KOPT-K1 (cell line): ENCODE results near the gene PIF1.
A peak's percentile ranks its signal among the peaks of the same experiment; 100 is the strongest.
"Not testable (repeated sequence)": the region's sequence is repeated elsewhere in the genome, so short reads cannot be mapped to it uniquely, and the experiment has no call there.

ENCODE experiments used
- H3K27ac ChIP-seq: fragments of 200-600 bp; sonication (generic); 2 replicates; pipeline ENCODE4 v1.5.1; 2016; ENCODE audit warnings: antibody characterized with exemption, mild to moderate bottlenecking, low read depth, low read length; ENCODE audit not compliant: poor library complexity, severe bottlenecking
- H3K36me3 ChIP-seq: fragments of 200-600 bp; sonication (generic); 2 replicates; pipeline ENCODE4 v1.5.1; 2017; ENCODE audit warnings: antibody characterized with exemption, mild to moderate bottlenecking, low read length, moderate library complexity; ENCODE audit not compliant: insufficient read depth
- H3K9me3 ChIP-seq: fragments of 200-600 bp; sonication (generic); 2 replicates; pipeline ENCODE4 v1.5.1; 2017; ENCODE audit warnings: antibody characterized with exemption, low read length, mild to moderate bottlenecking; ENCODE audit not compliant: insufficient read depth, poor library complexity, severe bottlenecking

The PIF1 gene

DNA sequence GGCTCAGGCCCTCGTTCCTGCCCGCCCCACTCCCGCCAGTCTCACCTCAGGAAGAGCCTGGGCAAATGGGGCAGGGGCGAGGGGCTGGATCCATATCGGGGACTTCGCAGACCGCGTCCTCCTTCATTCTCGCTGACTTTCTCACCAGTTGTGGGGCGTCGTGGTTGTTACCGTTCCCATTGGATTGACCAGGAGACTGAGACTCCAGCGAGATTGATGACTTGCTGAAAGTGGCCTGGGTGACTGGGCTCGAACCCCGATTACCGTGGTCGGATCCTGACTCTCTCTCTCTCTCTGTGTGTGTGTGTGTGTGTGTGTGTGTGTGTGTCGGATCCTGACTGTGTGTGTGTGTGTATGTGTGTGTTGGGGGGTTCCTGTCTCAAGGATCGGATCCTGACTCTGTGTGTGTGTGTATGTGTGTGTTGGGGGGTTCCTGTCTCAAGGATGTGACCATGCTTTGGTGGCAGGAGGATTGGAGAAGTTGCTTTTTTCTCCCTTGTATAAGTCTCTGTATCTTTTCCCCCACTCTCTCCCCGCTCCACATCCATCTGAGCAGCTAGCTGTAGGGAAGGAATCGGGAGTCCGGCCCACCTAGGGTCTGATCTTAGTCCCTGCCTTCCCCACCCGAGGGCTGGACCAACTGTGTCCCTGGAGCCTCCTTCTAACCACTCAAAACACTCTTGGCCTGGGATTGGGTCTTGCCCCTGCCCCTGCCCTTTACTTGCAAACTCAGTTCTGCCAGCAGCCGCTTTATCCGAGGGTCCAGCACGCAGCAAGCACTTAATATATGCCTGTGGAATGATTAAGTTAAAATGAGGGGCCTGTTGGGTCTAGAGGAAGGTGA, 16.9 kb upstream of the PIF1 start:
- Histone ChIP-seq H3K9me3 (no peaks in the 10 kb centered on the region), H3K27ac (peak overlapping the region; percentile 74)

DNA sequence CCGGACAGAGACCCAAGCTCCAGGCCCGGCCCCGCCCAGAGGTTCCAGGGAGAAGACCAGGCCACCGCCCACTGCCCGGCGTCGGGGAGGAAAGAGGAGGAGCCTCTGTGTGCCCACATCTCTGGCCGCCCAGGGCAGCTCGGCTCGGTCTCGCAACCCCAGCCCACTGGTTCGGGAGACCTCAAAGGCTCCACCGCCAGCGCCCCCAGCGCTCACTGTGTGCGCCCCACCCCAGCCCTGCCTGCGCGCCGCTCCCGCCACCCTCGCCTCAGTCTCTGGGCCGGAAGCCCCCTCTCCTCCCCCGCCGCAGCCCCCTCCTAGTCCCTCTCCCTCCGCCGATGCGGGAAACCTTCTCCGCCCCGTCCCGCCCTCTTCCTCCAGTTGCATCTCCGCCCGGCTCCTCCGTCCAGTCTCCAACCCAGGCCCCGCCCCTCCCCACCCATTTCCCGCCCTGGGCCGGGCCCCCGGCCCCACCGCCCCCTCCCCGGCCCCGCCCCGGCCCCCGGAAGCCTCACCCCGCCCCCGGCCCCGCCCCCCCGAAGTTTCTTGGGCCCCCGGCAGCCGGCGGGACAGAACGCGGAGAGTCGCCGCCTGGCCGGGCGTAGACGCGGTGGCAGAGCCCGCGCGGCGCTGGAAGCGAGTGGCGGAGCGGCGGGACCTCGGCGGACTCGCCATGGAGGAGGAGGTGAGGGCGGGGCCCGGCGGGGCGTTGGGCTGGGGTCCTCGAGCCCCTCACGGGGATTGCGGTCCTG, 16.1 kb upstream of the PIF1 start, which contains the start of gene PLEKHO2:
TSS of gene PLEKHO2 (plus strand) at position 572 of the 752 bp plus-strand sequence. CDS start at position 674, 102 bp downstream.
- peak within 1 kb of the TSS; percentile 81 for H3K27ac ChIP-seq
- H3K9me3 ChIP-seq: no peaks in the 10 kb centered on the region
- H3K36me3 ChIP-seq: no peaks in the 10 kb centered on the region

More for the DNA sequence above, 16.9 kb upstream of the PIF1 start:
- H3K36me3 ChIP-seq: no peaks in the 10 kb centered on the region

DNA sequence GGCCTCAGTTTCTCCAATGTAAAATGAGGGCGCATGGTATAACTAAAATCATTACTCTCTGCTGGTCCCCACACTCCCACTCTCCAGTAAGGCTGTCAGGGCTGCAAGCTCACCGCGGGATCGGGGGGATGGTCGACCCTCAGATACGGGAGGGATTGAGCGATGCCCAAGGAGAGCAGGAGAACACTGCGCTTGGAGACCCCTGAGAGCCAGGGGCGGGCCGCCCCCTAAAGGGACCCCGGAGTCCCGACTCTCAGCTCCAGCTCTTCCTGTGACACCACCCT, 15.6 kb upstream of the PIF1 start:
- Histone ChIP-seq H3K36me3 (no peaks in the 10 kb centered on the region), H3K9me3 (no peaks in the 10 kb centered on the region), H3K27ac (peak overlapping the region; percentile 81)

GRCh38 chr15:64837502-64837901, 12.1 kb upstream of the PIF1 start:
- H3K27ac ChIP-seq: peak overlapping the region; percentile 4
- H3K9me3 ChIP-seq: no peaks in the 10 kb centered on the region
- H3K36me3 ChIP-seq: no peaks in the 10 kb centered on the region

DNA sequence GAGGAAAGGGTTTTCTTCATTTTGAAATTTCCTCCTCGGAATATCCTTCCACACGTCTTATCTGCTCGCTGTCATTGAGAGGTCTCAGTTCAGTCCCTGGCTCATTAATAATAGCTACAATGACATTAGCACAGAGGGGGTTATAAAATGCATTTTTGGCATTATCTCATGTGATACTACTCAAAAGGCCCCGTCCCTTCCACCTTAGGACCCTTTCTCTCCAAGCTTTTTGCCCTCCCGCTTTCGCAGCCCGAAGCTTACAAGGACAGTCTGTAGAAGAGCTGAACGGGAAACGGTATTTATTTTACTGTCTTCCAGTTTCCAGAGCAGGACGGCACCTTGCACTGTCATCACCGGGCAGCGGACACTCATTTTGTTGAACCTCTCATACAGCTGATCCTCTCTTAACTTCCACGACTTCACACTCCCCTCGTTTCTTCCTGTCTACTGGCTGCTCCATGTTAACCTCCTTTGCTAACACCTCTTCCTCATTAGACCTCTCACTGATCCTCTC, 10.6 kb upstream of the PIF1 start:
- peak overlapping the region; percentile 46 for H3K27ac ChIP-seq
- H3K36me3 ChIP-seq: no peaks in the 10 kb centered on the region
- no peaks in the 10 kb centered on the region for H3K9me3 ChIP-seq

DNA sequence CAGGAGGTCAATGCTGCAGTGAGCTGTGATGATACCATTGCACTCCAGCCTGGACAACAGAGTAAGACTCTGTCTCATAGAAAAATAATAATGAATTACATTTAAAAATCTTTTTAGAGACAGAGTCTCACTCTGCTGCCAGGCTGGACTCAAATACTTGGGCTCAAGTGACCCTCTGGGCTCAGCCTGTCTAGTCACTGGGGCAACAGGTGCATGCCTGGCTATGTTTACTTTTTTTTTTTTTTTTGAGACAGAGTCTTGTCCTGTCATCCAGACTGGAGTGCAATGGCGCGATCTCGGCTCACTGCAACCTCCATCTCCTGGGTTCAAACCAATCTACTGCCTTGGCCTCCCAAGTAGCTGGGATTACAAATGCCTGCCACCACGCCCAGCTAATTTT, 8.2 kb upstream of the PIF1 start:
- H3K9me3 ChIP-seq: no peaks in the 10 kb centered on the region
- no peak overlapping the region for H3K27ac ChIP-seq
- H3K36me3 ChIP-seq: no peaks in the 10 kb centered on the region

GRCh38 chr15:64828985-64829384, 3.5 kb upstream of the PIF1 start:
- H3K36me3 ChIP-seq: no peaks in the 10 kb centered on the region
- H3K9me3 ChIP-seq: no peaks in the 10 kb centered on the region
- H3K27ac ChIP-seq: no peak overlapping the region

- peaks cover 37% of the 10 kb centered on the region for H3K36me3 ChIP-seq
- no peaks in the 10 kb centered on the region for H3K9me3 ChIP-seq
- peak overlapping the region; percentile 80 for H3K27ac ChIP-seq
These were observed 467 bp downstream of the PIF1 start for GRCh38 chr15:64824929-64825430.

DNA sequence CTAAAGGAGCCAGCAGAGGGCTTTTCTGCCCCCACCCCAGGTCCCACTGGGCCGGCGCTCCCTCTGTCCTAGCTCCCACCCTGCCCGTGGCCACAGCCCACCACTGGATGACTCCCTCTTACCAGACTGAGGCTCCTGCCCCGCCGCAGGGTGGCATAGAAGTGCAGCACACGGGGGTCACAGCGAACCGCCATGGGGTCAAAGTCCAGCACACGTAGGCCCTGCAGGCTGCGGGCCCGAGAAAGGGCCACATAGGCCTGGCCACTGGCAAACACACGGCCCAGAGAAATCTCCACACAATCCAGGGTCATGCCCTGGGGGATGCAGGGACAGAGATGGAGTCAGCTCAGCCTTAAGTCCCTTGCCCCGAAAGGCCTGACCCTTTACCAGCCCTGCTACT, 9.0 kb downstream of the PIF1 start:
- Histone ChIP-seq H3K36me3 (peaks cover 49% of the 10 kb centered on the region), H3K27ac (no peak overlapping the region), H3K9me3 (no peaks in the 10 kb centered on the region)

DNA sequence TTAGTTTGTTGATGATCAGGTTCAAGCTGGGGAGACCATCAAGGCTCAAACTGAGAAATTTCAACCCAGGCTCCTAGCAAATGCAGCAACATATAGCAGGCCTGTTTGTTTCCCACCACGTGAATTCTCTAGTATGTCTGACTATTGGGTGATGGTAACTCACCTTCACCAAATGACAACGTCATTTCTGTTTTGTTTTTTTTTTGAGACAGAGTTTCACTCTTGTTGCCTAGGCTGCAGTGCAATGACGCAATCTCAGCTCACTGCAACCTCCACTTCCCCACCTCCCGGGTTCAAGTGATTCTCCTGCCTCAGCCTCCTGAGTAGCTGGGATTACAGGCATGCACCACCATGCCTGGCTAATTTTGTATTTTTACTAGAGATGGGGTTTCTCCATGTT, 10.5 kb downstream of the PIF1 start:
- not testable (repeated sequence) for H3K27ac ChIP-seq
- H3K36me3 ChIP-seq: peaks cover 35% of the 10 kb centered on the region

DNA sequence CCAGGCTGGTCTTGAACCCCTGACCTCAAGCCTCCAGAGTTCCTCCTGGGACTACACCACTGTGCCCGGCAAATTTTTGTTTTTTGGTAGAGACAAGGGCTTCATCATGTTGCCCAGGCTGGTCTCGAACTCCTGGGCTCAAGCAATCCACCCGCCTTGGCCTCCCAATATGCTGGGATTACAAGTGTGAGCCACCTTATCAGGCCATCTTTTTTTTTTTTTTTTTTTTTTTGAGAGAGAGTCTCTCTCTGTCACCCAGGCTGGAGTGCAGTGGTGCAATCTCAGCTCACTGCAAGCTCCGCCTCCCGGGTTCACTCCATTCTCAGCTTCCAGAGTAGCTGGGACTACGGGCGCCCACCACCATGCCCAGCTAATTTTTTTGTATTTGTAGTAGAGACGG, 11.2 kb downstream of the PIF1 start:
- H3K27ac ChIP-seq, H3K9me3 ChIP-seq: not testable (repeated sequence)
- peaks cover 29% of the 10 kb centered on the region for H3K36me3 ChIP-seq

More for the DNA sequence above, 10.5 kb downstream of the PIF1 start:
- not testable (repeated sequence) for H3K9me3 ChIP-seq

GRCh38 chr15:64813075-64813474, 12.4 kb downstream of the PIF1 start:
- Histone ChIP-seq H3K9me3 (no peaks in the 10 kb centered on the region), H3K36me3 (peaks cover 20% of the 10 kb centered on the region), H3K27ac (no peak overlapping the region)

GRCh38 chr15:64810497-64811326, 14.7 kb downstream of the PIF1 start:
- Histone ChIP-seq H3K27ac (no peak overlapping the region), H3K36me3 (peaks cover 3% of the 10 kb centered on the region; the same call in 1 of the 2 replicates), H3K9me3 (no peaks in the 10 kb centered on the region)

GRCh38 chr15:64809649-64810496, 15.6 kb downstream of the PIF1 start:
- Histone ChIP-seq H3K27ac (no peak overlapping the region), H3K9me3 (no peaks in the 10 kb centered on the region), H3K36me3 (no peaks in the 10 kb centered on the region)
